HG03135 (cell line): ENCODE measurements around the gene ACSF3.
"Not testable (repeated sequence)": the region's sequence is repeated elsewhere in the genome, so short reads cannot be mapped to it uniquely, and the experiment has no call there.

Experiments
- ATAC-seq: cut with Tn5 transposase; IDR thresholded peaks from one replicate; pipeline ENCODE4 v1.9.1; 2021; ENCODE audit warnings: mild to moderate bottlenecking, moderate library complexity; ENCODE audit not compliant: unreplicated experiment

ACSF3 gene

GRCh38 chr16:89055894-89056555 is 37.6 kb upstream of the ACSF3 start:
- no peak for ATAC-seq

GRCh38 chr16:89056592-89056991 is 37.1 kb upstream of the ACSF3 start:
- no peak for ATAC-seq

GRCh38 chr16:89057738-89058137 is 35.9 kb upstream of the ACSF3 start:
- ATAC-seq: no peak

- no peak for ATAC-seq
Measured at GRCh38 chr16:89058812-89059211, 34.8 kb upstream of the ACSF3 start.

- ATAC-seq: no peak
Measured at GRCh38 chr16:89060207-89060794, 33.4 kb upstream of the ACSF3 start.

GRCh38 chr16:89061086-89061485 is 32.6 kb upstream of the ACSF3 start:
- ATAC-seq: no peak

GRCh38 chr16:89061590-89062380 is 31.9 kb upstream of the ACSF3 start:
- no peak for ATAC-seq

- ATAC-seq: no peak
Measured at GRCh38 chr16:89062389-89063345, 31.0 kb upstream of the ACSF3 start.

- no peak for ATAC-seq
Measured at GRCh38 chr16:89063768-89064320, 29.8 kb upstream of the ACSF3 start.

- no peak for ATAC-seq
Measured at GRCh38 chr16:89064606-89065457, 28.8 kb upstream of the ACSF3 start.

- no peak for ATAC-seq
Measured at GRCh38 chr16:89065458-89065822, 28.2 kb upstream of the ACSF3 start.

- ATAC-seq: no peak
Measured at GRCh38 chr16:89066721-89067120, 26.9 kb upstream of the ACSF3 start.

GRCh38 chr16:89067677-89068443 is 25.8 kb upstream of the ACSF3 start:
- no peak for ATAC-seq

GRCh38 chr16:89068814-89069616 is 24.6 kb upstream of the ACSF3 start:
- not testable (repeated sequence) for ATAC-seq

- no peak for ATAC-seq
Measured at GRCh38 chr16:89069920-89070319, 23.7 kb upstream of the ACSF3 start.

- no peak for ATAC-seq
Measured at GRCh38 chr16:89070590-89070989, 23.1 kb upstream of the ACSF3 start.

- ATAC-seq: no peak
Measured at GRCh38 chr16:89071686-89072547, 21.7 kb upstream of the ACSF3 start.
